WTC11 (cell line): Measurements from ENCODE around the gene ATP10D. TPM values are rescaled to one million over a fixed set of nuclear protein-coding genes. Genes with fewer than 3 reads are reported as not detected.

Experiments
- ATAC-seq: fragments of 200-7000 bp; cut with Tn5 transposase; 2 replicates; pipeline ENCODE4 v1.10.0; 2021; ENCODE audit warnings: mild to moderate bottlenecking, moderate library complexity
- CTCF ChIA-PET: fragments of 300-600 bp; sonication (Branson Sonifier 250); formaldehyde crosslinking; loops from one replicate; lab custom pipeline; 2021; ENCODE audit warnings: antibody characterized with exemption; lab: Charles Lee
- POLR2A ChIA-PET: fragments of 350-600 bp; sonication (Branson Sonifier 250); formaldehyde crosslinking; loops from one replicate; lab custom pipeline; 2021; ENCODE audit warnings: antibody characterized with exemption; lab: Charles Lee
- DNase-seq: peaks from one replicate; pipeline ENCODE4 v3.0.0; 2021; ENCODE audit warnings: low spot score
- H3K27ac Mint-ChIP-seq: 2 replicates; pipeline ENCODE4 v1.8.0; 2021; ENCODE audit warnings: mixed read lengths
- H3K27me3 Mint-ChIP-seq: 2 replicates; pipeline ENCODE4 v1.8.0; 2021; ENCODE audit warnings: low read depth, mild to moderate bottlenecking, moderate library complexity, mixed read lengths
- H3K36me3 Mint-ChIP-seq: 2 replicates; pipeline ENCODE4 v1.8.0; 2021; ENCODE audit warnings: mixed read lengths
- H3K4me1 Mint-ChIP-seq: 2 replicates; pipeline ENCODE4 v1.8.0; 2022; ENCODE audit warnings: mixed read lengths
- H3K4me3 Mint-ChIP-seq: 2 replicates; pipeline ENCODE4 v1.8.0; 2021; ENCODE audit warnings: mild to moderate bottlenecking, moderate library complexity, mixed read lengths
- H3K9me3 Mint-ChIP-seq: 2 replicates; pipeline ENCODE4 v1.8.0; 2021; ENCODE audit warnings: mixed read lengths
- AFF4 ChIP-seq: sonication (generic); formaldehyde crosslinking; IDR thresholded peaks from 2 replicates; pipeline ENCODE4 v1.8.1; 2023; ENCODE audit warnings: mild to moderate bottlenecking, missing genetic modification reagents, borderline replicate concordance
- ARID4B ChIP-seq: sonication (generic); formaldehyde crosslinking; IDR thresholded peaks from 2 replicates; pipeline ENCODE4 v1.8.0; 2023; ENCODE audit warnings: missing genetic modification reagents, mild to moderate bottlenecking, borderline replicate concordance
- ERG ChIP-seq: fragments of 250-450 bp; sonication (Bioruptor Pico); IDR thresholded peaks from 2 replicates; pipeline ENCODE4 v1.8.0; 2021; ENCODE audit warnings: mild to moderate bottlenecking
- FOXK1 ChIP-seq: sonication (generic); formaldehyde crosslinking; IDR thresholded peaks from 2 replicates; pipeline ENCODE4 v1.8.0; 2022; ENCODE audit warnings: mild to moderate bottlenecking, moderate library complexity, missing genetic modification reagents
- GABPB1 ChIP-seq: sonication (generic); formaldehyde crosslinking; IDR thresholded peaks from 2 replicates; pipeline ENCODE4 v1.8.1; 2023; ENCODE audit warnings: mild to moderate bottlenecking, missing genetic modification reagents
- HMGA2 ChIP-seq: fragments of 250-450 bp; sonication (Bioruptor Pico); IDR thresholded peaks from 2 replicates; pipeline ENCODE4 v1.4.0; 2021; ENCODE audit warnings: mild to moderate bottlenecking, moderate library complexity
- JAZF1 ChIP-seq: fragments of 250-450 bp; sonication (Bioruptor Pico); IDR thresholded peaks from 2 replicates; pipeline ENCODE4 v1.9.0; 2021; ENCODE audit warnings: moderate library complexity, mild to moderate bottlenecking, inconsistent platforms
- NFATC4 ChIP-seq: fragments of 250-450 bp; sonication (Bioruptor Pico); IDR thresholded peaks from 2 replicates; pipeline ENCODE4 v1.9.0; 2021; ENCODE audit warnings: mild to moderate bottlenecking
- PREB ChIP-seq: sonication (generic); formaldehyde crosslinking; IDR thresholded peaks from 2 replicates; pipeline ENCODE4 v1.8.1; 2022; ENCODE audit warnings: mild to moderate bottlenecking, missing genetic modification reagents, moderate library complexity, borderline replicate concordance
- PRRX2 ChIP-seq: fragments of 250-450 bp; sonication (Bioruptor Pico); IDR thresholded peaks from 2 replicates; pipeline ENCODE4 v1.8.0; 2021; ENCODE audit warnings: mild to moderate bottlenecking
- TCF7 ChIP-seq: sonication (generic); formaldehyde crosslinking; IDR thresholded peaks from 2 replicates; pipeline ENCODE4 v1.8.0; 2022; ENCODE audit warnings: mild to moderate bottlenecking, low read depth, missing genetic modification reagents, moderate library complexity
- USF1 ChIP-seq: sonication (generic); formaldehyde crosslinking; IDR thresholded peaks from 2 replicates; pipeline ENCODE4 v1.8.0; 2022; ENCODE audit warnings: mild to moderate bottlenecking, missing genetic modification reagents
- USF2 ChIP-seq: sonication (generic); formaldehyde crosslinking; IDR thresholded peaks from 2 replicates; pipeline ENCODE4 v1.8.1; 2023; ENCODE audit warnings: mild to moderate bottlenecking, missing genetic modification reagents, moderate library complexity
- ZBTB21 ChIP-seq: sonication (generic); formaldehyde crosslinking; IDR thresholded peaks from 2 replicates; pipeline ENCODE4 v1.8.1; 2023; ENCODE audit warnings: mild to moderate bottlenecking, missing genetic modification reagents, borderline replicate concordance
- ZNF219 ChIP-seq: sonication (generic); formaldehyde crosslinking; IDR thresholded peaks from 2 replicates; pipeline ENCODE4 v1.8.0; 2023; ENCODE audit warnings: missing genetic modification reagents, mild to moderate bottlenecking, borderline replicate concordance
- ZNF317 ChIP-seq: sonication (generic); formaldehyde crosslinking; IDR thresholded peaks from 2 replicates; pipeline ENCODE4 v1.8.1; 2023; ENCODE audit warnings: low read depth, mild to moderate bottlenecking, moderate library complexity, missing genetic modification reagents, borderline replicate concordance
- ZNF425 ChIP-seq: fragments of 250-450 bp; sonication (Bioruptor Pico); conservative IDR thresholded peaks from 2 replicates; pipeline ENCODE4 v1.9.0; 2021; ENCODE audit warnings: mild to moderate bottlenecking
- ZNF512 ChIP-seq: sonication (generic); formaldehyde crosslinking; IDR thresholded peaks from 2 replicates; pipeline ENCODE4 v1.8.1; 2022; ENCODE audit warnings: missing genetic modification reagents, borderline replicate concordance
- ZSCAN18 ChIP-seq: fragments of 250-450 bp; sonication (Bioruptor Pico); IDR thresholded peaks from 2 replicates; pipeline ENCODE4 v2.1.2; 2022; ENCODE audit warnings: mild to moderate bottlenecking, moderate library complexity
- total RNA-seq: library from RNA; stranded (reverse); gene quantifications from 3 replicates; pipeline ENCODE4 v1.2.3, GENCODE V29; 2021

Gene ATP10D
- total RNA-seq, 1 experiment from 2014 or later: 3.1 TPM

GRCh38 chr4:47531954-47532321 lies 46.9 kb downstream of the ATP10D start (continued):
- TF ChIP-seq GABPB1 (CRISPR knock-in tag) (no peak), PRRX2 (CRISPR knock-in tag) (no peak), ZNF219 (no peak), AFF4 (CRISPR knock-in tag) (no peak), PREB (CRISPR knock-in tag) (no peak), USF1 (CRISPR knock-in tag) (no peak), ZBTB21 (no peak), ZNF425 (CRISPR knock-in tag) (no peak), NFATC4 (CRISPR knock-in tag) (no peak), ERG (no peak)

- Mint-ChIP-seq H3K27ac (no peak overlapping the region), H3K4me3 (no peak overlapping the region)
- CTCF ChIA-PET: no interaction called here
- no peak for TF ChIP-seq ZNF512 (CRISPR knock-in tag)
- TF ChIP-seq HMGA2 (CRISPR knock-in tag): no peak
- no peak for TF ChIP-seq ZSCAN18 (CRISPR knock-in tag)
- no peak for TF ChIP-seq ARID4B
- TF ChIP-seq ZNF317 (CRISPR knock-in tag): no peak
- no peak for TF ChIP-seq TCF7
- TF ChIP-seq JAZF1 (CRISPR knock-in tag): no peak
- no peak for TF ChIP-seq FOXK1 (CRISPR knock-in tag)
- TF ChIP-seq USF2 (CRISPR knock-in tag): no peak
Measured at GRCh38 chr4:47532658-47533057, 47.6 kb downstream of the ATP10D start.

More at GRCh38 chr4:47532658-47533057, 47.6 kb downstream of the ATP10D start:
- Mint-ChIP-seq H3K36me3 (peaks cover 17% of the 10 kb centered on the region), H3K27me3 (no peaks in the 10 kb centered on the region), H3K4me1 (peaks cover 14% of the 10 kb centered on the region), H3K9me3 (peaks cover 27% of the 10 kb centered on the region)
- POLR2A ChIA-PET: no interaction called here
- DNase-seq (no peak), ATAC-seq (no peak)
